AG04450 (cell line): ENCODE measurements around the gene SLC35B1. TPM values are rescaled to one million over a fixed set of nuclear protein-coding genes. Genes with fewer than 3 reads are reported as not detected.

ENCODE experiments used
- CTCF ChIA-PET: fragments of 300-600, 350-600 bp; formaldehyde crosslinking; extraction: SDS; loops from one replicate; lab custom pipeline; 2022; ENCODE audit warnings: antibody characterized with exemption, inconsistent platforms; lab: Charles Lee
- POLR2A ChIA-PET: fragments of 350-600 bp; formaldehyde crosslinking; extraction: SDS; loops from one replicate; lab custom pipeline; 2021; ENCODE audit warnings: antibody characterized with exemption, inconsistent platforms; lab: Yijun Ruan, JAX
- DNase-seq: peaks from one replicate; pipeline ENCODE4 v3.0.0-alpha.2; 2011; ENCODE audit warnings: low read depth, low spot score
- H3K27ac ChIP-seq: one replicate; pipeline ENCODE4 v1.5.1; 2012; ENCODE audit warnings: low read depth, low read length, control low read depth
- H3K27me3 ChIP-seq: one replicate; pipeline ENCODE4 v1.6.0; 2012; ENCODE audit warnings: low read length; ENCODE audit not compliant: control insufficient read depth, insufficient read depth
- H3K4me3 ChIP-seq: 2 replicates; pipeline ENCODE4 v1.5.1; 2011; ENCODE audit warnings: mild to moderate bottlenecking, low read depth, low read length, control low read depth
- H3K9me3 ChIP-seq: 2 replicates; pipeline ENCODE4 v1.5.1; 2012; ENCODE audit warnings: low read length; ENCODE audit not compliant: control insufficient read depth, insufficient read depth
- polyA plus RNA-seq: library from polyadenylated mRNA; depleted of rRNA; stranded (reverse); fragments of >200 nt; gene quantifications from 2 replicates; pipeline ENCODE4 v1.2.3, GENCODE V29; 2011
- TF ChIP-seq, protein P1 (sequence below): IDR thresholded peaks from 2 replicates; pipeline ENCODE4 v1.5.1; 2011; ENCODE audit warnings: low read depth, low read length, control low read depth, inconsistent platforms

The SLC35B1 gene
- polyA plus RNA-seq, 1 experiment, result 99.1 TPM

DNA sequence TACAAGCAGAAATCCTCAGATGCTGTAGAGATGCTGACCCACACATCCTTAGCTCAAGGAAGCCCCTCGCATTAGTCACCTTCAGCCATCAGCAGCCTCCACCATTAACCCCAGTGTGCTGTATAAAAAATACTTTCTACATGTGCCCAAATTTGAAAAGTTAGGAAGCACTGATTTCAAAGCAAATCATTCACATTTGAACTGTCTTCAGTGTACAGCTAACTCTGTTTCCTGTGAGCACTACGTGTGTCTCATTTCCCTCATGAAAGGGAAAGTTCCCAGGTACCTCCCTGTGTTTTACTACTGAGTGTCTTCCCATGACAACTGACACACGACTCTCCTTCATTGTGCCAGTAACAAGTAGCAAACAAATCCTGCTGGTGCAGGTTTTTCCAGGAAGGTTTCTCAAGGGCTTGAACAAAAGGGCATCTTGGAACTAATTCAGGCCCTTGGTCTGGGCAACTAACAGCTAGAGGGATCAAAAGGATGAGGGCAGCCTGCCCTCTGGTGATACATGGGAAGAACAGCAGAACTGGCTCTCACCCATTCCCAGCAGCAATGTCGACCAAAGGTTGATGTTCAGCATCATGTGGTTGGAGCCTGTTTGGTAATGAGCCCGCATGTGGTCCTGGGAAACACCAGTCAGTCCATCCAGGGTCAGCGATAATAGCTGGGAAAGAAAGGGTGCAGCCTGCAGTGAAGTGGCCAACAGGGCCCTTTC is 4.0 kb downstream of the SLC35B1 start:
- no peak overlapping the region for H3K27ac ChIP-seq
- H3K4me3 ChIP-seq, result no peak overlapping the region
- TF ChIP-seq, protein P1, sequence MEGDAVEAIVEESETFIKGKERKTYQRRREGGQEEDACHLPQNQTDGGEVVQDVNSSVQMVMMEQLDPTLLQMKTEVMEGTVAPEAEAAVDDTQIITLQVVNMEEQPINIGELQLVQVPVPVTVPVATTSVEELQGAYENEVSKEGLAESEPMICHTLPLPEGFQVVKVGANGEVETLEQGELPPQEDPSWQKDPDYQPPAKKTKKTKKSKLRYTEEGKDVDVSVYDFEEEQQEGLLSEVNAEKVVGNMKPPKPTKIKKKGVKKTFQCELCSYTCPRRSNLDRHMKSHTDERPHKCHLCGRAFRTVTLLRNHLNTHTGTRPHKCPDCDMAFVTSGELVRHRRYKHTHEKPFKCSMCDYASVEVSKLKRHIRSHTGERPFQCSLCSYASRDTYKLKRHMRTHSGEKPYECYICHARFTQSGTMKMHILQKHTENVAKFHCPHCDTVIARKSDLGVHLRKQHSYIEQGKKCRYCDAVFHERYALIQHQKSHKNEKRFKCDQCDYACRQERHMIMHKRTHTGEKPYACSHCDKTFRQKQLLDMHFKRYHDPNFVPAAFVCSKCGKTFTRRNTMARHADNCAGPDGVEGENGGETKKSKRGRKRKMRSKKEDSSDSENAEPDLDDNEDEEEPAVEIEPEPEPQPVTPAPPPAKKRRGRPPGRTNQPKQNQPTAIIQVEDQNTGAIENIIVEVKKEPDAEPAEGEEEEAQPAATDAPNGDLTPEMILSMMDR, result peak; percentile 54
- DNase-seq, result no peak
- no peaks in the 10 kb centered on the region for H3K27me3 ChIP-seq
- CTCF ChIA-PET, result interaction anchor here (0.5 to 4.9 kb wide), 9 partner anchors 8 to 523 kb away, joined by 3 to 23 read pairs (median 9); no protein-coding TSS in a partner anchor
- POLR2A ChIA-PET, result interaction anchor here (0.6 kb wide), 2 partner anchors 26 to 79 kb away, joined by 4 to 8 read pairs; no protein-coding TSS in a partner anchor
- no peaks in the 10 kb centered on the region; the same call in 1 of the 2 replicates for H3K9me3 ChIP-seq

DNA sequence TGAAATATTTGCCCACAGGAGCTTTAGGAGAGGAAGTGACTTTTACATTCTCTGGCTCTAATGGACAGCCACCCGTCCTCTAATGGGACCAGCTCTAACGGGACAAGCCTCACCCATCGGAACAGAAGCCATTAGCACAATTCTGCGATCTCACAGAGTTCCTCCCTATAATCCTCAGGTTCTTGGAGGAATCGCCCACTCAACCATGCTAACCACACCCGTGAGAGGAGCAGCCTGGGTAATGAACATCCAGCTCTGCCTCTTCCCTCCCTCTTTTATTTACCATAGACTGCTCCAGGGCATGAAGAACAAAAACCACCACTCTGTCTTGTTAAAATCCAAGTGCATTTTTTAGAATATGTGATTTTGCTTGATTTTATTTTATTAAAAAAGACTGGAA is 6.8 kb downstream of the SLC35B1 start:
- Histone ChIP-seq H3K27me3 (no peaks in the 10 kb centered on the region), H3K27ac (no peak overlapping the region), H3K9me3 (no peaks in the 10 kb centered on the region), H3K4me3 (no peak overlapping the region)
- TF ChIP-seq, protein P1, result no peak
- CTCF ChIA-PET, result interaction anchor here (0.7 to 2.0 kb wide), 4 partner anchors 8 to 133 kb away, joined by 3 to 8 read pairs (median 3); no protein-coding TSS in a partner anchor
- DNase-seq, result no peak
- POLR2A ChIA-PET, result no interaction called here

DNA sequence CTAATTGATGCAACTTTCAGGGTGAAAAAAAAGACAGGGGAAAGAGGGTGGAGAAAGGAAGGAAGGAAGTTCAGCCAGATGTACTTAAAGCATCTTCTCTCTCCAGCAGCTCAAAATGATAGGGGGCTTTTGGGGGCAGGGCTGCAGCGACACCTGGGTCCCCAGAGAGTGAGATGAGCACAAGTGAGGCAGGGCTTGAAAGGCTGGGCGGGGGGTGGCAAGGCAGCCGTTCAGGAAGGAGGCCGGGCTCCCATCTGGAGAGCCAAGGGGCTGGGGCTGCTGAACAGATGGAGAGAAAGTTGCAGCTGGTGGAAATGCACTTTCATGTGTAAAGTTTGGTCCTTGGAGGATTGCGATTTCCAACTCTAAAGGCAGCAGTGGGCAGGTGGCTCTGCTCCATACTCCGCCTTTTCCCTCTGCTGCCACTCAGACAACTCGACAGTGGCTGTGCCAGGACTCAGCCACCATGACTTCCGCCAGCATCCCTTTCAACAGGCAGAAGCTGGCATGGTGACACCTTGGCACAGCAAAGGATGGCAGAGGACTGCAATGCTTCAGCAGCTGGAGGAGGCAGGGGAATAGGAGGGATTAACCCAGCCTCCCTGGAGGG is 7.7 kb downstream of the SLC35B1 start:
- POLR2A ChIA-PET, result no interaction called here

DNA sequence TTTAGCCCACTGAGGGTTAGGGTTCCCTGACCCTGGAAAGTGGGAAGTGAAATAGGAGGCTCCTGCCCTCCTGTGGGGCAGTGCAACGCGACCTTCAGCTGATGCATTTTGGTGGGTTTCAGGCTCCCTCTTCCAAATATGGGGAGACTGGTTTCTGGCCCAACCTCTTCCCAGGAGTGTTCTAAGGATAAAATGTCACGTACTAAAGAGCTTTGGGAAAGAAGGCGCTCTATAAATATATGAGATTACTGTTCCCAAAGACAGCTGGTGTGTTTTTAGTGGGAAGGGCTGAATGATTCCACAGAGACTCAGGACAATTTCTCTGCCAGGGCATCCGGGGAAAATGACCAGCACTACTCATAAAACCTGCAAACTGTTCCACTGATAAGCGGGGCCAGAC is 9.8 kb downstream of the SLC35B1 start:
- Histone ChIP-seq H3K9me3 (no peaks in the 10 kb centered on the region), H3K27me3 (no peaks in the 10 kb centered on the region), H3K4me3 (no peak overlapping the region), H3K27ac (no peak overlapping the region)
- TF ChIP-seq, protein P1, result no peak
- no peak for DNase-seq
- CTCF ChIA-PET, result interaction anchor here (1.1 to 9.7 kb wide), 8 partner anchors 122 to 142 kb away, joined by 3 to 99 read pairs (median 4); partner anchors contain the start of gene NXPH3
- POLR2A ChIA-PET, result interaction anchor here (0.5 to 1.1 kb wide), 2 partner anchors 10 to 362 kb away, joined by 3 to 4 read pairs; partner anchors contain the start of gene SLC35B1

More for the DNA sequence above, 7.7 kb downstream of the SLC35B1 start:
- CTCF ChIA-PET, result interaction anchor here (0.7 to 9.7 kb wide), 8 partner anchors 9 to 143 kb away, joined by 3 to 99 read pairs (median 4); no protein-coding TSS in a partner anchor
- no peak for DNase-seq
- Histone ChIP-seq H3K27me3 (no peaks in the 10 kb centered on the region), H3K27ac (no peak overlapping the region), H3K9me3 (no peaks in the 10 kb centered on the region), H3K4me3 (no peak overlapping the region)
- TF ChIP-seq, protein P1, result no peak
